Measurements from ENCODE around the gene ENOX1.
"Not testable (repeated sequence)": the region's sequence is repeated elsewhere in the genome, so short reads cannot be mapped to it uniquely, and the experiment has no call there.

The ENOX1 gene

GRCh38 chr13:43373400-43373799, 413.4 kb downstream of the ENOX1 start:
- intact Hi-C loops (cut with DNase I), result no loop called here
- DNase-seq, result no peak

DNA sequence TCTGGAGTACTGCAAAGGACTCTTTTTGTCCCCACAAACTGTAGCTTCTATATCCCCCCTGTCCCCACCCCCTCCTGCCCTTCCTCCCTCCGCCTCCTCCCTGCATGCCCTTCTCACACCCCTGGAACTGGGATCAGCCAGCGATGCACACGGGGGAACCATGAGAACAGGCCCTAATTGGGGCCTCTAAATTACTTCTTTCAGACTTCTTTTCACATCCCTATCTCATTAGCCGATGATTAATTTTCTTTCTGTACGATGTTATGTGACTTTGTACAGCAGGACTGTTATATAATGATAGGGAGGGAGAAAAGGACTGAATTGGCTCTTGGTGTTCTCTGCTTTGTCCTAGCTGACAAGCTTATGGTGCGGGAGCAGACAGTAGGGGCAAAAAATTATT, 415.9 kb downstream of the ENOX1 start:
- intact Hi-C loops (cut with DNase I), result no loop called here
- no peak for DNase-seq

- no peak for DNase-seq
- intact Hi-C loops (cut with DNase I), result no loop called here
Measured at GRCh38 chr13:43369319-43369718, 417.5 kb downstream of the ENOX1 start.

GRCh38 chr13:43368003-43368402, 418.8 kb downstream of the ENOX1 start:
- intact Hi-C loops (cut with DNase I), result no loop called here
- DNase-seq, result no peak

GRCh38 chr13:43365039-43365344, 421.8 kb downstream of the ENOX1 start:
- peak in 1 of 10 donors; percentile 68 for DNase-seq
- intact Hi-C loops (cut with DNase I), result no loop called here

DNA sequence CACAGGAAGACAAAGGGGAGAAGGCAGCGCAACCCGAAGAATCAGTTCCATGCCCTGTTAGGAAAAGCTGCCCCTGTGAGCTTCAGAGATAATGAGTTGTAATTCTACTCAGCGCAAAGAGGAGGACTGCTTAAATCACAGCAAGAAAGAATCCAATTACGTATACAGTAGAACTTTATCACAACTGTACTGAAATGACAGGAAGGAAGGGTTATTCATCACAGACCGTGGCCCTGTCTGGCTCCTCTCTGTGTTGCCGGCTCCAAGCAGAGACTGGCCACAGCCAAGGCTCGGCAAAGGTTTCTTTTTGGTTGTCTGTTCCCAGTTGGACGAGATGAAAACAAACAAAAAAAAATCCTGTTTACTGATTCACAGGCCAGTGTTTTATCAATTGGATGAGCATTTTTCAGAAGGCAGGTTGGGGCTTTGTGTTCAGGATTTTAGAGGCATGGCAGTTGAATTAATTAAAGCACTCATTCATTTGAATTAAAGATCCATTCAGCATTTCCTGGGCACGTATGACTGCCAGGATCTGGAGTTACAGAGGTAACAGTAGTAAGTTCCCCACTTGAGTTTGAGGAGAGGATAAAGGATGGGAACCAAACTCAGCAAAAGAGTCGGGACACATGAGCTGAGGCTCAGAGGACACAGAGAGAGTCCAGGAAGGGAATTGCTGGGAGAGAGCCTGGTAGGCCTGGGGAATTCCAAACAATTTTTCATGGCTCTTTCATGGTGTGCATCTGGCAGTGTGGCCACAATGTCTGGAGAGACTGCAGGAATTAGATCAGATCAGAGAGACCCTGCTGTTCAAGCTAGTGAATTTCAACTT, 422.3 kb downstream of the ENOX1 start:
- intact Hi-C loops (cut with DNase I), result no loop called here

DNA sequence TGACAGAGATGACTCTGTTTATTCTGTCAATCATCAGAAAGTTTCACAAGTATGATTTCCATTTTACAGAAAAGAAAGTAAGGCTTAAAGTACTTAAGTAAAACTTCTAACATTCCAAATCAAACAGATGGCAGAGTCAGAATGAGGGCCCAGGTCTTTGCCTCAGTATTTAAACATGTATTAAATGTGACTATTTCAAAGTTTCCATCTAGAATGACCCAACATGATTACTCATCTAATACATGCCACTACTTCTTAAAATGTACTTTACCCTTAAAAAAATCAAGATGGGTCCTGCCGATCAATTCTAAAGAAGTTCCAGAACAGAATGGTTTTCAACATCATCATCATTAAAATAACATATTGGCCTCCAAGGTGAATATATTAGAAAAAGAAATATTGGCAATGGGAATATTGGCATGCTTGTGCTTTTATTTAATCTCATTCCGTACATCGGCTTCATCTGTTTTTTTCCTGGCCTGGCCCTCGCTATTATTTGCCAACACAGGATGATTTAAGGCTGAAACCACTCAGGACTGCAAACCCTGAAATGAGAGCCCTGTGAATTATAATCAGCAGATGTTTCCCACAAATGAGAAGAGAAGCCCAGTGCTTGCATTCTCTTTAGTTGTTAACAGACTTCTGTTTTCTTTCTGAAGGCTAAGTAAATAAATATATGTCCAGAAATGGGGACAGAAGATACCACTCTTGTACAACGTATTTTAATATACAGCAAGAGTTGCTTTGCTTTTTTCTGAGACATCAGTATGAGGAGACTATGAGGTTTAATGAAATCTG, 423.4 kb downstream of the ENOX1 start:
- no peak for DNase-seq
- intact Hi-C loops (cut with DNase I), result no loop called here

More for the DNA sequence above, 422.3 kb downstream of the ENOX1 start:
- DNase-seq, result peak in 3 of 10 donors; percentile 20 to 84 (median 62)

GRCh38 chr13:43362556-43362955, 424.2 kb downstream of the ENOX1 start:
- intact Hi-C loops (cut with DNase I), result no loop called here
- DNase-seq, result no peak

GRCh38 chr13:43360892-43361610, 425.7 kb downstream of the ENOX1 start:
- intact Hi-C loops (cut with DNase I), result no loop called here
- no peak for DNase-seq

GRCh38 chr13:43360171-43360570, 426.6 kb downstream of the ENOX1 start:
- intact Hi-C loops (cut with DNase I), result no loop called here
- no peak for DNase-seq

GRCh38 chr13:43359536-43359935, 427.2 kb downstream of the ENOX1 start:
- no peak for DNase-seq
- intact Hi-C loops (cut with DNase I), result no loop called here

- DNase-seq, result peak in 3 of 10 donors; percentile 16 to 72 (median 52)
- intact Hi-C loops (cut with DNase I), result no loop called here
Measured at GRCh38 chr13:43357564-43357963, 429.2 kb downstream of the ENOX1 start.

GRCh38 chr13:43356567-43356966, 430.2 kb downstream of the ENOX1 start:
- no peak for DNase-seq
- intact Hi-C loops (cut with DNase I), result no loop called here

DNA sequence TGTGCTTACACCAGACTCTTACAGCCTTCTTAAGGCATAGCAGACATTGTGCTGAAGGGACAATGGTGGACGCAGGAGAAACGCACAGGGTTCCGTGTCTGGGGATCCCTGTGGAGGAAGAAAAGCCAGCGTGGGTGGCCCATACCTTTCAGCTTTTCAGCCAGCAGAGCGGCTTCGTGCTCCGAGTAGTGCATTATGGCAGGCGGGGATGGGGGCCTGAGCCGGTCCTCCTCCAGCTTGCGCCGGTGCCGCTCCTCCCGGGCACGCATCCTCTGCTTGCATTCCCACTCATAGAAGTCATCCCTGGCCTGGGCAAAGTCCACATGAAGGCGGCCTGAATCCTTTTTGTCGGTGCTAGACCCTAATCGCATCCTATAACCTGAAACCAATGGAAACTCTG, 431.0 kb downstream of the ENOX1 start:
- intact Hi-C loops (cut with DNase I), result no loop called here
- peak in 2 of 10 donors; percentile 68 to 78 for DNase-seq

GRCh38 chr13:43354153-43354945, 432.4 kb downstream of the ENOX1 start:
- DNase-seq, result no peak
- intact Hi-C loops (cut with DNase I), result no loop called here

DNA sequence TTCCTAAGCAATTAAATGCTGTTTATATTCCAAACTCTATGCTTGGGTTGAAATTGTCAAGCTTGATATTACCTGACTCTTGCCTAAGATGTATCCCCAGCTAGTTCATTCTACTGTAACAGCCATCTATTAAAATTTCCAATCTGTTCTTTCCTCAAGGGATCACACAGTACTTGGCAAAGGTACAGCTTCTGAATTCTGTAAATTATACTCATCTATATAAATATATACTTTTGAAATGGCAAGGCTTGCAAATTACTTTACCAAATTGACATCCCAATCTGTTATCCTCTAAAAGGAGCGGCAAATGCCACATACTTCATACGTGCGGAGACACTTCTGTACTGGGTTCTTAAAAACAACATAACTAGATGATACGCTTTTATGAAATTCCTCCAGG, 433.1 kb downstream of the ENOX1 start:
- DNase-seq, result no peak
- intact Hi-C loops (cut with DNase I), result no loop called here

DNA sequence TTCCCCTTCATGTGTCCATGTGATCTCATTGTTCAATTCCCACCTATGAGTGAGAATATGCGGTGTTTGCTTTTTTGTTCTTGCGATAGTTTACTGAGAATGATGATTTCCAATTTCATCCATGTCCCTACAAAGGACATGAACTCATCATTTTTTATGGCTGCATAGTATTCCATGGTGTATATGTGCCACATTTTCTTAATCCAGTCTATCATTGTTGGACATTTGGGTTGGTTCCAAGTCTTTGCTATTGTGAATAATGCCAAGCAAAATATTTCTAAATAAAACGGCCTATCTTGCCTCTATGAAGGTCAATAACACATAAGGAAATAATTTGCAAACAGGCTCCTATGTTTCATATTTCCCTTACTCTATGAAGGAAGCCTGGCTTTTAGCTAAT, 435.2 kb downstream of the ENOX1 start:
- intact Hi-C loops (cut with DNase I), result not testable (repeated sequence)

GRCh38 chr13:43348397-43348796, 438.4 kb downstream of the ENOX1 start:
- no peak for DNase-seq
- intact Hi-C loops (cut with DNase I), result no loop called here

More for the DNA sequence above, 435.2 kb downstream of the ENOX1 start:
- DNase-seq, result not testable (repeated sequence)

DNA sequence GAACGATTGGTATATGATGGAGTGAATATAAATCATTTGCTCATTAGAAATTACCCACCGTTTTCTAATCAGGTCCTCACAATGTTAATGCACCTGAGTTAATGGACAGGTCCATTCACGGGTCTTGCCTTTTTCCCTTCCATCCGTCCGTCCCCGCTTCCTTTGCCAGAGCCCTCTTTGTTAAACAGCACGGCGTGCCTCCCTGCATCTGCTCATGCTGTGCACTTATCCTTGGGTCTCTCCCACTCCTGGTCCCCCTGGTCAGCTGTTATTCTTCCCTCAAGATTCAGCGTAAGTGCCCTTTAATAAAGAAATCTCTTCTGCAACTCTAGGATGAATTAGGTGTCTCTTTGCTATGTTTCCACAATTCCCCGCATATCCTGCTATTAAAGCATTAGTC, 438.9 kb downstream of the ENOX1 start:
- intact Hi-C loops (cut with DNase I), result no loop called here
- no peak for DNase-seq

DNA sequence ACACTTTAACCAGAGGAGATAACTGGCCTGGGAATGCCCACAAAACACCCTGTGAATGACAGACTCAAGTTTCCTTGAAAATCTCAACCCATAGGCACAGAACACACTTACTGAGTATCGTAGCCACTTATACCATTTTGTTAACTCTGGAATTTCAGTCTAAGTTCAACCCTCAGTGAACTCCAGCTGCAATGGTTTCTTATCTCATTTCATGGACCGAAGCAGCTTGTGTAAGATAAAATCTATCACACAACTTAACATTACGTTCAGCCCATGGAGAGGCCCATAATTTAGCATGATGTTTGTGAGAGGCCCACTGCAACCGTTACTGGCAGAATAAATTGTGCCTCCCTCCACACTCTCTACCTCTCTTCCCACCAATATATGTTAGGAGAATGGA, 440.3 kb downstream of the ENOX1 start:
- intact Hi-C loops (cut with DNase I), result no loop called here

More for the DNA sequence above, 440.3 kb downstream of the ENOX1 start:
- no peak for DNase-seq

Data from posterior cingulate gyrus (tissue), 11 donors.